GM19099 (cell line): ENCODE results near the gene MAP2K1.

Source experiments
- POLR2A ChIP-seq: IDR thresholded peaks from 3 replicates; pipeline ENCODE4 v1.6.1; 2011; ENCODE audit warnings: low read depth; ENCODE audit not compliant: insufficient read length; ENCODE audit errors: extremely low read depth

Gene MAP2K1

GRCh38 chr15:66454143-66454542, 67.4 kb downstream of the MAP2K1 start:
- TF ChIP-seq POLR2A = no peak

- TF ChIP-seq POLR2A = no peak
Measured at GRCh38 chr15:66456211-66456610, 69.5 kb downstream of the MAP2K1 start.

DNA sequence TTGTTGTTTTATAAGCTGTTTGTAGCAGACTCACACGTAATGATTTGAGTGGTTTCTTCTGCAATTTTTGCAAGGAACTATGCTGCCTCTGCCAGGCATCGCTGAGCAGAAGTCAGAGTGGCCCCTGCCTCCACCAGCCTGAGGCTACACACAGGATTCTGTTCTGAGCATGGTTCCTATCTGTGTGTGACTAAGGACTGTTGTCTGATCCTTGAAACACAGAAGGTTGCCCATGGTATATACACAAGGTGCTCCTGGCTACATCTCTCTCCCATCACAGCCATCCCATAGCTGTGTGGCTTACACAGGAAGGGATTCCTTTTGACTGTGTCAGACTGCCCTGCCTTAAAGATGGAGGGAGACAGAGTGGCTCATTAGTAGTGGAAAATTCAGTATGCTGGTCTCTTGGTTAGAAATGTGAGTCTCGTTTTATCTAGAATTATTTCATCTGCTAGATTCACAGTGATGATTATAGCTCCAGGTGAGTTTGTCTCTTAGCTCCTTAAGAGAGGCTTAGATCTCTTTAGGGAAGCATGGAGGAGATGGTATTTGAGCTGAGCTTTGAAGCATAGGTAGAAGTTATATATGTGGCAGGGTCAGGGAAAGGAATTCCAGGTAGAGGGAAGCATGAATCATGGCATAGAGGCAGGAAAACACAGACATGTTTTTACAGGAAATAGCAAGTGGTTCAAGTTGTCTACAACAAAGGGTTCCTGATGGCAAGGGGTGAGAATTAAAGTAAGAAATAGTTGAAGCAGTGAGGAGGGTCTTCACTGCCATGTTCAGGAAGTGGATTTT, 73.3 kb downstream of the MAP2K1 start:
- no peak for TF ChIP-seq POLR2A

DNA sequence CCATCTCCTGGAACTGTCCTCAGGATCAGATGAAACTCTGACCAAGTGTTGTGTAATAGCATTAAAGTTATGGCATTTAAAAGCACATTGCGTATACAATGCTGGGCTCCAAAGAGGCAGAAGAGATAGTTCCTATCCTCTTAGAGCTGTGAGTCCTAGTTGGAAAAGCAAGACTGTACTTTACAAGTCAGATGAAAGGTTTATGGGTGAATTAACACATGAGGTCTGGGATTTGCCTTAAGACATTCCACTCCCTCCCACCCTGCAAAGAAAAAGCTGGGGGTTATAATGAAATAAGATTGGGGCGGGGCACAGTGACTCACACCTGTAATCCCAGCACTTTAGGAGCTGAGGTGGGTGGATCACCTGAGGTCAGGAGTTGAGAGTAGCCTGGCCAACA, 75.2 kb downstream of the MAP2K1 start:
- no peak for TF ChIP-seq POLR2A

DNA sequence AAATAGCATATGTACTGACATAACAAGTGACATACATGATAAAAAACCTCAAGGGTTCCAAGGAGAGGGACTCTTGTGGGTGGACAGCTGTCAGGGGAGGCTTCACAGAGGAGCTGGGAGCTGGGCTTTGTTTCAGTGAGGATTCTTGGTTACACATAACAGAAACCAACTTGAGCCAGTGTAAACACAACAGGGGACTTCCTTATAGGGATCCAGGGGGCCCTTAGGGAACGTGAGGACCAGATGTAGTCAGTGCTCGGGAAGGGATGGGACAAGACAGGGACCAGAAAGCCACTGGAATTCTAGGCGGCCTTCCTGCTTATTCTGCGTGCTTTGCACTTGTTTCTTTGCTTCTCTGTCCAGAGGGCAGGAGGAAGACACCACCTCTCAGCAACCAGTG, 75.9 kb downstream of the MAP2K1 start:
- TF ChIP-seq POLR2A = no peak

DNA sequence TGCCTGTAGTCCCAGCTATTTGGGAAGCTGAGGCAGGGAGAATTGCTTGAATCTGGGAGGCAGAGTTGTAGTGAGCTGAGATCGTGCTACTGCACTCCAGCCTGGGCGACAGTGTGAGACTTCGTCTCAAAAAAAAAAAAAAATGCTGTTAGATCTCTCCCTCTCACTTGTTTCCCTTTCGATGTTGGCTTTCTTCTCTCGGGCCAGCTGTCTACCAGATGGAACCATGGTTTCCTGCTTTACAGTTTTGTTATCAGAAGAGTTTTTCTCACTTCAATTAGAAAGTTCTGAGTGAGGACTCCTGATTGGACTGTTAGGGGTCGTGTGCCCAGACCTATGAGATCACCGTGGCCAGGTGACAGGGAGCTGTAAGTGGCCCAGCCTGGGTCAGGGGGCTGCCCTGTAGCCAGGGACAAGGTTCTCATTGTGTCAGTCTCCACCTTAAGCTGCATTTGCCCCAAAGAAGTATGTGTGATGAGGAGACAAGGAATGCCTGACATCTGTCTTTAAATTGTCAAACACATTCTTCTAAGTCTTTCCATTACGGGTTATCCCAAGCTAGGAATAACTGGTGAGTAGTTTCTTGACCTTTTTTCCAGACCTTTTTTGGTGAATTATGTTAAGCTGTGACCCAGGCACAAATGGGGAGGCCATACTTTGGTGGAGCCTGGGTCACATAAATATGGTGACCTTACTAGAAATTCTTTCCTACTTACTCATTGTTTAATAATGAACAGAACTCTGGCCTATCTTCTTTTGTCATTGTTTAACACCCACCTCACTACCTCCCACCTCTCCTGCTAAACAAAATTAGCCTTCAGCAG, 85.7 kb downstream of the MAP2K1 start:
- no peak for TF ChIP-seq POLR2A

GRCh38 chr15:66474135-66474534, 87.4 kb downstream of the MAP2K1 start:
- TF ChIP-seq POLR2A = no peak

GRCh38 chr15:66474963-66475362, 88.3 kb downstream of the MAP2K1 start:
- no peak for TF ChIP-seq POLR2A

DNA sequence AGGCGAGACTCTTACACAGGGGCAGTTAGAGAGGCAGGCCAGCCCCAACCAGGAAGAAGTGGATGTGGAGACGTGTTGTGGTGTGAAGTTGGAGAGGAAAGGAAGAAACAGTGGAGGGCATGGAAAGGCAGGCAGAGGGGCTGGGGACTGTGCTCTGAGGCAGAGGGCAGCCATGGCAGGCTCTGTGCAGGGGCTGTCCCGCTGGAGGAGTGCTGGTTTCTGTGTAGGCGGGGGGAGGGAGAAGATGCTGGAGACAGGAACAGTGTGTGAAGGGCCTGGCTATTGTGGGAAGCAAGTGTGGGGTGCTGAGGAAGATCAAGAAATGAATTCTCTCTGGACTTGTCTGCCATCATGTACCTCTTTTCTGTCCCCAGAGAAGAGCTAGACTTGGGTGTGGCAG, 89.8 kb downstream of the MAP2K1 start:
- no peak for TF ChIP-seq POLR2A

DNA sequence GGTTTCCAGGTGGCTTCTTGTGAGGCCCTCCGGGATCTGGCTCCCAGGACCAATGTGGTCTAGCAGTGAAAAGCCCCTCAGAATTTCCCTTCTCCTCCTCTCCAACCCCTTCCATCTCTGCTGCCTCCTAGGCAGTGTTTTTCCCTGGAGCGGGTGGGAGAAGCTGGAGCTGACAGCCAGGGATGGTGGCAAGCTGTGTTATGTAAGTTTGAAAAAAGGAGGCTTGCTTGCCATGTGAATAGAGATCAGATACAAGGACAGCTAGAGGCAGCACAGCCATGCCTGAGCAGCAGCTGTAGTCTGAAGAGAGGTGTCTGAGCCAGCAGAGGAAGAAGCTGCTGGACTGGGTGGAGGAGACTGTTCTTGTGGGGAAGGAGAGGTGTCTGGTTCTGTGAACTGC, 90.3 kb downstream of the MAP2K1 start:
- TF ChIP-seq POLR2A = no peak

GRCh38 chr15:66480267-66480666, 93.6 kb downstream of the MAP2K1 start:
- TF ChIP-seq POLR2A = no peak

DNA sequence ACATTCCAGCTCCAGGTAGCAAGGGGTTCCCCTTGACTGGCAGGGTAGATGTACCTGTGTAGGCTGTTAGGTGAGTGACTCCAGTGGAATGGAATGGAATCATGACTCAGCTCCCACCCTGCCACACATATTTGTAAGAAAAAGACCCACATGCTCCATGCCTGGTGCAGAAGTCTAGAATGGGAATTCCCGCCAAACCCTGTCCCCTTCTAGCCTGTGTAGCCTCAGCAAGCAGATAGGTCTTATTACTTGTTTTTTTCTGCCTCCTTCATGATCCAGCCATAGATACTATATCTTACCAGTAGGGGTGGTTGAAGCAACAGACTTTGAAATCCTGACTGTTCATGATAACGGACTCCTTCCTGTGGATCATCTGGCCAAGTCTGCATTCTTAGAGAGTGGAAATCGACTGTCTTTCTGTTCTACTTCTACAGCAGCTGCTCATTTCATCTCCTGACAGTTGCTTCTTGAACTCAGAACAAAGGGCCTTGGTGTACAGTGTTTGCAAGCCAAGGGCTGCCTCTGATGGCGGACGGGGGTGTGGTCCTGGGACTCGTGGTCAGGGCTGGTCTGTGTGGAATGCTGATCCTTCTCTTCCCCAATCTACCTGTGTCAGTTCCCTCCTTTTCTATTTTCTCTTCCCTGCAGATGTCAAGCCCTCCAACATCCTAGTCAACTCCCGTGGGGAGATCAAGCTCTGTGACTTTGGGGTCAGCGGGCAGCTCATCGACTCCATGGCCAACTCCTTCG, 94.6 kb downstream of the MAP2K1 start:
- no peak for TF ChIP-seq POLR2A

- TF ChIP-seq POLR2A = no peak
Measured at GRCh38 chr15:66482539-66482938, 95.8 kb downstream of the MAP2K1 start.

GRCh38 chr15:66483131-66483566, 96.4 kb downstream of the MAP2K1 start:
- no peak for TF ChIP-seq POLR2A

- no peak for TF ChIP-seq POLR2A
Measured at GRCh38 chr15:66484539-66485112, 97.9 kb downstream of the MAP2K1 start.

GRCh38 chr15:66486887-66487286, 100.2 kb downstream of the MAP2K1 start:
- TF ChIP-seq POLR2A = no peak

DNA sequence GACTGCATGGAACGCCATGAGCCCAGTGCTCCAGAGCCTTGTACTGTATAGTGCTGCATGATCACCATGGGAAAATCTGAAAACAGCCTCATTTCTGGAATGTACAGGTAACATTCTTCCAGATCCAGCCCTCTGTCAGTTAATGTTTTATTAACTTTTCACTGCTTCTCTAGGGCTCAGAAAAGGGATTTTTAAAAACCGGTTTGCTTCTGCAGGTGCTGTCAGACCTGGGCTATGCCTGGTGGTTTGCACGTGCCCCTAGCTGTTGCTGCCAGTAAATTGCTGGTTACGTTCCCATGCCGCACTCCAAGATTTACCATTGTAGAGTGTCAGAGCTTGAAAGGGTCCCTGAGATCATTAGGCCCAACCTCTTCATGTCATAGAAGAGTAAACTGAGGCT, 101.8 kb downstream of the MAP2K1 start:
- no peak for TF ChIP-seq POLR2A
